ENCODE data around the gene RPS28. TPM values are rescaled to one million over a fixed set of nuclear protein-coding genes. Genes with fewer than 3 reads are reported as not detected.
"Not testable (repeated sequence)": the region's sequence is repeated elsewhere in the genome, so short reads cannot be mapped to it uniquely, and the experiment has no call there.

The RPS28 gene
- total RNA-seq, 1 donor from 2014 or later, result 792 TPM

- DNase-seq (ENCODE audit: low read depth, low spot score), result not testable (repeated sequence)
These were observed 20.2 kb downstream of the RPS28 start for GRCh38 chr19:8341504-8341903.

DNA sequence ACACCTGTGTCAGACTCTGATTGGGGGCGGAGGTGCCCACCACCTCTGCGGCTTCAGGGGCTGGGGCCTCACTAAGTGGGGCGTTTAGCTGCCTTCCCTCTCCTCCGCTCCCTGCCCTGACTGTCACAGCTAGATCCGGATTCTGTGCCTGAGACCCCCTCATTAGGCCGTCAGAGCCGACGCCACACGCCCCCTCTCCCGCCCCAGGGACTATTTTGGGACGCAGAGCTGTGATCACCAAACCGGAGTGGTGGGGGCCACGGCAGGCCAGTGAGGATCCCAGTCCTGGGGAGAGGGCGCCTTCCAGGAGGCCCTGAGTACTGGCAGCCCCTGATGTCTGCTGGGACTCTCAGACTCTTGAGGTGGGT, 21.0 kb downstream of the RPS28 start:
- no peak for DNase-seq (ENCODE audit: low read depth, low spot score)

DNA sequence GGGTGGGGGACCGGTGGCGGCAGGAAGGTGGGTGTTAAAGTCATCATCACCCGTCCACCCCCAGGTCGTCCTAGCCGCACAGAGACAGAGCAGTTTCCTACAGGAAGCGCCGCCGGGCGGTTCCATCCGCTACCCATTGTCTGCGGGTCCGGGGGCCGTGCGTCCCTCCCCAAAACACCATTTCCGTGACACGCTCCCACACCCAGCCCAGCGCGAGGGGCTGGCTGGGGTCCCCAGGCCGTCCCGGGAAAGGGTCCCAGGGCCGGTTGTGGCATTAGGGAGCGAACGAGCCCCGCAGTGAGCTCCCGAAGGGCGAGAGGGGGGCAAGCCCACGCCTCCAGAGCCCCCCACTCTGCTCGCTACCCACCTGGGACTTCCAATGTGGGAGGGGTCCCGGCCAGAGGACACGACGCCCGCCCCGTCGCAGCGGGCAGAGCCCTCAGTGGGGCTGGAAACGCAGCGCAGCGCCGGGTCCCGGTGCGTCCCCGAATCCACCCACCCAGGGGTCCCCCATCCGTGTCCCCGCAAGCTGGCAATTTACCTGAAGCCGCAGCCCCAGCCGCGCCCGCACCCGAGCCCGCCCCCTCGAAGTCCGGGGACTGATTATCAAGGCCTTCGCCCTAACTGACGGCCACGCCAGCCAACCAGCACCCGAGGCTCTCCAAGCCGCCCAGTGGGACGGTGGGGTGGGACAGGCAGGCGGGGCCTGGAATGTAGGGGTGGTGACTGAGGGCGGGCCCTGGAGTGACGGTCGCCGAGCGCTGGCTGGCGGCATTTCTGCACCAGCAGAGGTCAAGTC, 21.6 kb downstream of the RPS28 start, which contains the start of gene KANK3:
Gene KANK3, minus strand, starts transcription at position 579 of the 799 bp plus-strand sequence. CDS start 5,434 bp downstream, outside the sequence.
- DNase-seq (ENCODE audit: low read depth, low spot score), result peak; percentile 93

GRCh38 chr19:8343483-8343844, 22.2 kb downstream of the RPS28 start:
- no peak for DNase-seq (ENCODE audit: low read depth, low spot score)

GRCh38 chr19:8349629-8350372, 28.5 kb downstream of the RPS28 start:
- DNase-seq (ENCODE audit: low read depth, low spot score), result not testable (repeated sequence)

- DNase-seq (ENCODE audit: low read depth, low spot score), result no peak
These were observed 31.0 kb downstream of the RPS28 start for GRCh38 chr19:8352134-8352827.

DNA sequence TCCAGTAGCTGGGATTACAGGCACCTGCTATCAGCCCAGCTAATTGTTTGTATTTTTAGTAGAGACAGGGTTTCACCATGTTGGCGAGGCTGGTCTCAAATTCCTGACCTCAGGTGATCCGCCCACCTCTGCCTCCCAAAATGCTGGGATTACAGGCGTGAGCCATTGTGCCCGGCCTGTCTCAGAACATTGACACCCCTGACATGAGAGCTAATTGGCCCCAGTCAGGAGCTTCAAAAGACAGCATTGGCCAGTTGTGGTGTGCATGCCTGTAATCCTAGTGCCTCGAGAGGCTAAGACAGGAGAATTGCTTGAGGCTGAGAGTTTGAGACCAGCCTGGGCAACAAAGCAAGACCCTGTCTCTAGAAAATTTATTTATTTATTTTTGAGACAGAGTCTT, 31.5 kb downstream of the RPS28 start:
- DNase-seq (ENCODE audit: low read depth, low spot score), result not testable (repeated sequence)

DNA sequence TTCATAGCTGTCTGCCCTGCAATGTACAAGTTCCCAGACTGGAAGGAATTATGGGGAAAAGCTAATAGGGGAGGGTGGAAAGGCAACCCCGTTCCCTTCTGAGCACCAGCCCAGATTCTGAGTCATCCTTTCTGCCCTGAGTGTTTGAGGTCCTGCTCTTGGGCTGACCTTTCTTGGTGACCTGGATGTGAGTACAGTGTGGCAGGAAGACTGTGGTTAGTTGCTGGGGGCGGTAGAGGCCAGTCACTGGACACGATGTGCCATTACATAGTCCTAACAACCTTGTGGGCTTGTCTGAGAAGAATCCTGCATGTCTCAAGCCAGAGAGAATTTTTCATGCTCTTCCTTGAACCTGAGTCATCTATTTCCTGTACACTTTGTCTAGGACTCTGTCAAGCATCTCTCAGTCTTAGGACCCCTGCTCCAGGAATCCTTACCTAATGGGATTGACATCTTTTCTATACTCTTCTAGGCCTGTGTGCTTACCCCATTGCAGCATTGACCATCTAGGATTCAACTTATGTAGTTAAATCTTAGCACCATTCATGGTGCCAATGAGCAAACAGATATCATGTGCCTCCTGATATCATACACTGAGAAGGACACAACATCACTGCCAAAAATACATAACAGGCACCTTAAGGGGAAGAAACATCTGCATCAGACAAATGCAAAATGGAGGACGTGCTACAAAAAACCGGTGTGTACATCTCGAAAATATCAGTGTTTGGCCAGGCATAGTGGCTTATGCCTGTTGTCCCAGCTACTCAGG, 34.5 kb downstream of the RPS28 start:
- DNase-seq (ENCODE audit: low read depth, low spot score), result peak; percentile 97

GRCh38 chr19:8357007-8357521, 35.8 kb downstream of the RPS28 start:
- DNase-seq (ENCODE audit: low read depth, low spot score), result no peak

DNA sequence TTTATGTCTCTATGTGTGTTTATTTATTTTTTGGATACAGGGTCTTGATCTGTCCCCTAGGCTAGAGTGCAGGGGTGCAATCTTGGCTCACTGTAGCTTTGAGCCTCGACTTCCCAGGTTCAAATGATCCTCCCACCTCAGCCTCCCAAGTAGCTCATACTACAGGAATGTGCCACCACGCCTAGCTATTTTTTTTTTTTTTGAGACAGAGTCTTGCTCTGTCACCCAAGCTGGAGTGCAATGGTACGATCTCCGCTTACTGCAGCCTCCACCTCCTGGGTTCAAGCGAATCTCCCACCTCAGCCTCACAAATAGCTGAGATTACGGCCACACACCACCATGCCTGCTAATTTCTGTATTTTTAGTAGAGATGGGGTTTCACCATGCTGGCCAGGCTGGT, 37.7 kb downstream of the RPS28 start:
- DNase-seq (ENCODE audit: low read depth, low spot score), result no peak

DNA sequence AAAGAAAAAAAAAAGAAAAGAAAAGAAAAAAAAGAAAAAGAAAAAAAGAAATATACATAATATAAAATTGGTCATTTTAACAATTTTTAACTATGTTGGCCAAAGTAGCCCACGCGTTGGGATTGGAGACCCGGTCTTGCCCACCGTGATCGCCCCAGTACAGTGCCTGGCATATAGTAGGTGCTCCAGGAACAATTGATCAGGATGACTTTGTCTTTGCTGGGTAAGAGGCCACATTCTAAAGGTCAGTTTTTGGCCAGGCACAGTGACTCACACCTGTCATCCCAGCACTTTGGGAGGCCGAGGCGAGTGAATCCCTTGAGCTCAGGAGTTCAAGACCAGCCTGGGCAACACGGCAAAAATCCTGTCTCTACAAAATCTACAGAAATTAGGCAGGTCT, 38.9 kb downstream of the RPS28 start:
- DNase-seq (ENCODE audit: low read depth, low spot score), result no peak

DNA sequence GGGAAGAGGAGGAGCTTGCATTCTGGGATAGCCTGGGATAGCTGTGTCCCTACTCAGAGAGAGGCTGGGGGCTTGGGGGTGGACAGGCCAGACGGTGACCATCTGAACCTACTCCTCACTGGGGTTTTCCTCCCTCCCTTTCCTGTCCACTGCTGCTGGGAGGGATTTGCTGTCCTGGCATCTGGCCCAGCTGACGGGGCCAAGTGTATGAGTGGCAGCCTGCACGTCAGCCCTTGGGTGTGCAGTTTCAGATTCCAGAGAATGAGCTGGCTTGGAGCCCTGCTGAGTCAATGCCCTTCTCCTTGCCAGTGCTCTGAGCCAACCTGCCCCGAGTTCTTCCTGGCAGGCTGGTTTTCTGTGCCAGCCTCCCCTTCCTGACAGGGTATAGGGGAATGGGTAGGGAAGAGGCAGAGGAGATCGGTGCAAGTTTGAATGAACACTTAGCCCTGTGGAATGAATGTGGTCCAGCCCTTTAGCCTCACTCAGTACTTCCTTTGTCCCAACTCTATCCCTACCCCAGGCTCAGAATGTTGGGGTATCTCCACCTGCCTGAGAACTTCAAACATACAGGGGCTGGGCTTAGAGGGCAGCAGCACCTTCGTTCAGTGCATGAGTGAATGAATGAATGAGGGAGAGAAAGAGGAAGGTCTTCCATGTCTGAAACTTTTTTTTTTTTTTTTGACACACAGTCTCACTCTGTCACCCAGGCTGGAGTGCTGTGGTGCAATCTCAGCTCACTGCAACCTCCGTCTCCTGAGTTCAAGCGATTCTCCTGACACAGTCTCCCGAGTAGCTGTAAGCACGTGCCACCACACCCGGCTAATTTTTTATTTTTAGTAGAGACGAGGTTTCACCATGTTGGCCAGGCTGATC, 40.9 kb downstream of the RPS28 start:
- peak; percentile 98 for DNase-seq (ENCODE audit: low read depth, low spot score)

DNA sequence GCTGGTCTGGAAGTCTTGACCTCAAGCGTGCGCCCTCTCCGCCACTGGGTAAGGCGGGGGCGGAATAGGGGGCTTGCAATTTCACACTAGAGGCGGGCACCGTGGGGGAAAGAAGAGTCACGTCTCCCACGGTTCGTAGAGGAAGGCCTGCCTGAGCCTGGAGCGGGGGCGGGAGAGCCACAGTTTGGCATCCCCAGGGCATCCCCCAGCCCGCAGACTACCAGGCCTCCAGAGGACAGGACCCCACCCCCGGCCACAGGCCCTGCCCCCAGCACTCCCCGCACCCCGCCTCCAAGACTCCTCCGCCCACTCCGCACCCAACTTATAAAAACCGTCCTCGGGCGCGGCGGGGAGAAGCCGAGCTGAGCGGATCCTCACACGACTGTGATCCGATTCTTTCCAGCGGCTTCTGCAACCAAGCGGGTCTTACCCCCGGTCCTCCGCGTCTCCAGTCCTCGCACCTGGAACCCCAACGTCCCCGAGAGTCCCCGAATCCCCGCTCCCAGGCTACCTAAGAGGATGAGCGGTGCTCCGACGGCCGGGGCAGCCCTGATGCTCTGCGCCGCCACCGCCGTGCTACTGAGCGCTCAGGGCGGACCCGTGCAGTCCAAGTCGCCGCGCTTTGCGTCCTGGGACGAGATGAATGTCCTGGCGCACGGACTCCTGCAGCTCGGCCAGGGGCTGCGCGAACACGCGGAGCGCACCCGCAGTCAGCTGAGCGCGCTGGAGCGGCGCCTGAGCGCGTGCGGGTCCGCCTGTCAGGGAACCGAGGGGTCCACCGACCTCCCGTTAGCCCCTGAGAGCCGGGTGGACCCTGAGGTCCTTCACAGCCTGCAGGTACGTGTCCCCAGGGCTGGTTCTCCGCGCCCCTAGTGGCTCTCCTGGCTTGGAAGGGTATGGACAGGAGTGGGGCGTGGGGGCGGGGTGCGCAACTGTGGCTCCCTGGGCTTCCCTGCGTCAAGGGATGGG, 42.8 kb downstream of the RPS28 start, which contains the start of gene ANGPTL4:
Gene ANGPTL4, plus strand, starts transcription at position 353 of the 969 bp plus-strand sequence. Its CDS starts 167 bp downstream, at position 520.
- DNase-seq (ENCODE audit: low read depth, low spot score), result no peak

DNA sequence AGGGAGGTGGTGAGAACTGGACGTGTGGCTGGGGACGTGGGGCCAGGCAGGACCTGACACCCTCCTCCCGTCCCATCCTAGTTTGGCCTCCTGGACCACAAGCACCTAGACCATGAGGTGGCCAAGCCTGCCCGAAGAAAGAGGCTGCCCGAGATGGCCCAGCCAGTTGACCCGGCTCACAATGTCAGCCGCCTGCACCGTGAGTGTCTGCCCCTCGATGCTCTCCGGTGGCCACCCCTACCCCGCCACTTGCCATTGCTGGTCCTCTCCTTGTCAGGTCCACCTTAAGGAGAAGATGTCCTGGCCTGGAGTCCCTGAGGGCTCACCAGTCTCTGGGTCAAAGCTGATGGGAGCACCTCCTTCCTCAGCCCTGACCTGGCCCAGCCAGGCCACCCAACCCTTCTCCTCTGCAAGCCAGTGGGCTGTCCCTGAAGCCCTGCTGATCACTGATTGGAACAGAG, 44.9 kb downstream of the RPS28 start:
- DNase-seq (ENCODE audit: low read depth, low spot score), result no peak

GRCh38 chr19:8366961-8367326, 45.6 kb downstream of the RPS28 start:
- no peak for DNase-seq (ENCODE audit: low read depth, low spot score)

DNA sequence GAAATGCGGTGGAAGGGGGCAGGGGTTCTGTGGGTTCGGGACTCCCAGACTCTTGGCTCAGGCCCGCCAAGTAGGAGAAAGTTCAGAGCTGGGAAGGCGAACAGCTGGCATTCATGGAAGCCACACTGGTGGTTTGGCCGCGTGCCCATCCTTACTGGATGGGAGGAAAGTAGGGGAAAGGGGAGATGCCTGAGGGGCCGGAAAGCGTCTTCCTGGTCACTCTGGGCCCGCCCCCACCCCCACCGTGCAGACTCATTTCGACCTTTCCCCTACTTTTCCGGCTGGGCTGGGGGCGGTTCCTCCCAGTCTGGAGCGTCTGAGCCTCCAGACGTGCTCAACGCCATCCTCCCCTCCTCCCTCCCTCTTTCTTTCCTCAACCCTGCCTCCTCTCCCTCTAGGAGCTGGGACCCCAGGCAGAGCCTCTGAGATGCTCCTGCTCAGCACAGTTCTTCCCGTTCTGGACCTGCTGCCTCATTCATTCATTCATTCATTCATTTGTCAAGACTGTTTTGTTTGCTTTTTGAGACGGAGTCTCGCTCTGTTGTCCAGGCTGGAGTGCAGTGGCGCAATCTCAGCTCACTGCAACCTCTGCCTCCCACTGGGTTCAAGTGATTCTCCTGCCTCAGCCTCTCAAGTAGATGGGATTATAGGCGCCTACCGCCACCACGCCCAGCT, 46.2 kb downstream of the RPS28 start:
- DNase-seq (ENCODE audit: low read depth, low spot score), result peak; percentile 94

DNA sequence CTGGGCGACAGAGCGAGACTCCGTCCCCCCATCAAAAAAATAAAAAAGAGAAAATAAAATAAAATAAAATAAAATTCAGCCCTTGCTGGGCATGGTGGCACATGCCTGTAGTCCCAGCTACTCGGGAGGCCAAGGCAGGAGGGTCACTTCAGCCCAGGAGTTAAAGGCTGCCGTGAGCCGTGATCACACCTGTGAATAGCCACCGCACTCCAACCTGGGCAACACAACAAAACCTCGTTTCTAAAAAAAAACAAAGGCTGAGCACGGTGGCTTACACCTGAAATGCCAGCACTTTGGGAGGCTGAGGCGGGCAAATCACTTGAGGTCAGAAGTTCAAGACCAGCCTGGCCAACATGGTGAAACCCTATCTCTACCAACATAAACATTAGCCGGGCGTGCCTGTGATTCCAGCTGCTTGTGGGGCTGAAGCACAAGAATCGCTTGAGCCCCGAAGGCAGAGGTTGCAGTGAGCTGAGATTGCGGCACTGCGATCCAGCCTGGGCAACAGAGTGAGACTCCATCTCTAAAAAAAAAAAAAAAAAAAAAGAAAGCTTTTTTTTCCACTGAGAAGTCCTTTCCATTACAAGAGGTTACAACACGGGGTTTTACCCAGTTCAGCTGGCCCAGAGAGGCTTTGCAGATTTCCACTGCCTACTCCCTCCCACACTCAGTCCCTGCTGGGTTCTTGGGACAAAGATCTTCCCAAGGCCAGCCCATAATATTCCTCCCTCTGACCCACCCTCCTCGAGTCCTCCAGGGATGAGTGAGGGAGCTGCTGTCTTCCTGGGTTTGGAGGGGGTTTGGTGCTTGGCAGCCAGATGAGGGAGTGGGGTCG, 49.1 kb downstream of the RPS28 start:
- DNase-seq (ENCODE audit: low read depth, low spot score), result no peak
